WERI-Rb-1 (cell line): ENCODE measurements around the gene CCDC184.

Experiments
- DNase-seq: peaks from one replicate; pipeline ENCODE4 v3.0.0-alpha.2; 2020
- H3K27ac ChIP-seq: fragments of 250-450 bp; sonication (Bioruptor Pico); 2 replicates; pipeline ENCODE4 v1.5.1; 2020; ENCODE audit warnings: mild to moderate bottlenecking, moderate library complexity
- H3K27me3 ChIP-seq: fragments of 250-450 bp; sonication (Bioruptor Pico); 2 replicates; pipeline ENCODE4 v1.5.1; 2021; ENCODE audit warnings: mild to moderate bottlenecking, low read depth, moderate library complexity; ENCODE audit not compliant: insufficient read depth, severe bottlenecking
- H3K36me3 ChIP-seq: fragments of 250-450 bp; sonication (Bioruptor Pico); 2 replicates; pipeline ENCODE4 v1.5.1; 2020; ENCODE audit warnings: mild to moderate bottlenecking, moderate library complexity
- H3K4me3 ChIP-seq: 2 replicates; pipeline ENCODE4 v1.5.1; 2011; ENCODE audit warnings: low read depth, mild to moderate bottlenecking, control low read depth, low read length
- H3K9me3 ChIP-seq: fragments of 250-450 bp; sonication (Bioruptor Pico); 2 replicates; pipeline ENCODE4 v1.5.1; 2021; ENCODE audit warnings: mild to moderate bottlenecking, moderate library complexity; ENCODE audit not compliant: severe bottlenecking
- TF ChIP-seq, protein P1 (sequence below): IDR thresholded peaks from 2 replicates; pipeline ENCODE4 v1.5.1; 2011; ENCODE audit warnings: low read depth, mild to moderate bottlenecking, control low read depth, inconsistent platforms, low read length

Gene CCDC184

DNA sequence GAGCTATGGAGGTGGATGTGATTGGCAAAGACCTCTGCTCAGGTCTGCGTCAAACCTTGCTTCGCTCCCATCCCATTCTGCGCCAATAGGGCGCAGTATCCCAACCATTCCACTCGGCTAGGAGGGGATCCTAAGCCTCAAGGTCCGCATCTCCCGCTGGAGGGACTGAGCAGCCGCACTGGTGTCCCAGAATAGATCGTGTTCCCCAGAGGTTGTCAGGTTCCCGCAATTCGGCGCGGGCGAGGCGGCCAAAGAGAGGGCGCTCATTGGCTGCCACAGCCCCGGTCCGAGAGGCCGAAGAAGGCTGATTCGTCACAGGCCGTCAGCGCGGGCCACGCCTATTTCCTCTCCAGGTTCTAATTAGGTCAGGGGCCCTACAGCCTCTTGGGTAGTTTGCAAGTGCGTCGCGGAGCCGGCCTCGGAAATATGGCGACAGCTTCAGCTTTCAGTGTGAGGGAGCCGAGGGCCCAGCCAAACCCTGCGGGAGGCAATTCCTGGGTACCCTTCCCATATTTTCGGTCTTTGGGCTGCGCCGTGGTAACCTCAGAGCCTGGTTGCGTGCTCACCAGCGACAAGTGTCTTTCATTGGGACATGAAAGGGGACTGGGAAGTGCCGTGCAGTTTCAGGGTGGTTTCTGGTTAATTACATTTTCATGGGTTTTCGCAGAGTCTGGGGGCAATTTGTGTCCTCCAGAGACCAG lies 14.7 kb downstream of the CCDC184 start:
- Histone ChIP-seq H3K9me3 (no peaks in the 10 kb centered on the region), H3K27ac (no peak overlapping the region), H3K36me3 (no peaks in the 10 kb centered on the region), H3K4me3 (peak overlapping the region; percentile 37), H3K27me3 (peaks cover 39% of the 10 kb centered on the region)
- DNase-seq = peak; percentile 67
- TF ChIP-seq, protein P1, sequence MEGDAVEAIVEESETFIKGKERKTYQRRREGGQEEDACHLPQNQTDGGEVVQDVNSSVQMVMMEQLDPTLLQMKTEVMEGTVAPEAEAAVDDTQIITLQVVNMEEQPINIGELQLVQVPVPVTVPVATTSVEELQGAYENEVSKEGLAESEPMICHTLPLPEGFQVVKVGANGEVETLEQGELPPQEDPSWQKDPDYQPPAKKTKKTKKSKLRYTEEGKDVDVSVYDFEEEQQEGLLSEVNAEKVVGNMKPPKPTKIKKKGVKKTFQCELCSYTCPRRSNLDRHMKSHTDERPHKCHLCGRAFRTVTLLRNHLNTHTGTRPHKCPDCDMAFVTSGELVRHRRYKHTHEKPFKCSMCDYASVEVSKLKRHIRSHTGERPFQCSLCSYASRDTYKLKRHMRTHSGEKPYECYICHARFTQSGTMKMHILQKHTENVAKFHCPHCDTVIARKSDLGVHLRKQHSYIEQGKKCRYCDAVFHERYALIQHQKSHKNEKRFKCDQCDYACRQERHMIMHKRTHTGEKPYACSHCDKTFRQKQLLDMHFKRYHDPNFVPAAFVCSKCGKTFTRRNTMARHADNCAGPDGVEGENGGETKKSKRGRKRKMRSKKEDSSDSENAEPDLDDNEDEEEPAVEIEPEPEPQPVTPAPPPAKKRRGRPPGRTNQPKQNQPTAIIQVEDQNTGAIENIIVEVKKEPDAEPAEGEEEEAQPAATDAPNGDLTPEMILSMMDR = no peak

DNA sequence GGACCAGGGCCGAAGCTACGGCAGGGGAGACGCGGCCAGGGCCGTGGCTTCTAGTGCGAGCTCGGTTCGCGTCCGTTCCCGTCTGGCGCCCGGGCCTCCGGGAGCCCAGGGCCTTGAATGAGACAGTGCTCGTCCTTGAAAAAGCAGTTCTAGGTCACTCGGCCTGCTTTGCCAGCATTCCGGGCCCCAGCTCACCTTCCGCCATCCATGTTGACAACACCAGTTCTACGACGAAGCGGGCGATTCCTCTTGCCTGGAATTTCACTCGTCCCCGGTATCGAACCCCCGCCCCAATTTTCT lies 15.2 kb downstream of the CCDC184 start:
- H3K4me3 ChIP-seq = no peak overlapping the region; the same call in 1 of the 2 replicates
- TF ChIP-seq, protein P1 = no peak
- peaks cover 41% of the 10 kb centered on the region for H3K27me3 ChIP-seq
- H3K27ac ChIP-seq = no peak overlapping the region
- no peak for DNase-seq
- H3K36me3 ChIP-seq = no peaks in the 10 kb centered on the region
- H3K9me3 ChIP-seq = no peaks in the 10 kb centered on the region

DNA sequence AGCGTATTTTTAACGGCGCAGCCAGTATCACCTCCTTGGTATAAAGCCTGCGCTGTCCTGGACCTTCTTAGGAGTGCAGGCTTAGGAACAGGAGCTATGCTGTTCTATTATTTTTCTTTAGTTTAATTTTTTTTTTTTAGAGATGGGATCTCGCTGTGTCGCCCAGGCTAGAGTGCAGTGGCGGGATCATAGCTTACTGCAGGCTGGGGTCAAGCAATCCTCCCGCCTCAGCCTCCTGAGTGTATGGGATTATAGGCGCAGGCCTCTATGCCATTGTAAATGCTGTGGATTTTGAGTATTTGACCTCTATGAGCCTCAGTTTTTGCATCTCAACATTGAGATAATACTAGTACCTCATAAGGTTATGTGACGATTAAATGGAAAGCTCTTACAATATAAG lies 15.5 kb downstream of the CCDC184 start:
- TF ChIP-seq, protein P1 = no peak
- Histone ChIP-seq H3K27me3 (peaks cover 44% of the 10 kb centered on the region), H3K36me3 (no peaks in the 10 kb centered on the region), H3K27ac (no peak overlapping the region), H3K4me3 (no peak overlapping the region), H3K9me3 (no peaks in the 10 kb centered on the region)
- no peak for DNase-seq

DNA sequence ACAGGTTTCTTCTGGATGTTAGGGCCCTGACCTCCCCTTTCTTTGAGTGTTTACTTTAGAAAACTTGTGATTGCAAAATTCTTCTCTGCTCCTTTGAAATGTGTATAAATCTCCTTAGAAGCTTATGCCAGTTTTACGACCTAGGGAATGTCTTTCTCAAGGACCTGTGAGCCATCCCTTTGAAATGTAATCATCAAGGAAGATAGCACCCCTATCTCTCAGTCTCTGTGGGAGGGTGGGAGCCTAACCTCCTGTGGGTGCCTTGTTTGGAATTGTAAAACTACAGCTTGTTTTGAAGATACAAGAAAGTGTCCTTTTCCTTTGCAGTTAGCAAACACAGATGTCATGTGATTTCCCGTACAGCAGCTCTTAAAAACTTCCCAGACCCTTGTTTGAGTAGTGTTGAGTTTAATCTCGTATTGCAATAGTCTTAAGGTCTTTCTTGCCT lies 16.4 kb downstream of the CCDC184 start:
- no peaks in the 10 kb centered on the region for H3K36me3 ChIP-seq
- H3K27me3 ChIP-seq = peaks cover 42% of the 10 kb centered on the region
- TF ChIP-seq, protein P1 = no peak
- no peak overlapping the region for H3K4me3 ChIP-seq
- no peak for DNase-seq
- H3K27ac ChIP-seq = no peak overlapping the region
- no peaks in the 10 kb centered on the region for H3K9me3 ChIP-seq

DNA sequence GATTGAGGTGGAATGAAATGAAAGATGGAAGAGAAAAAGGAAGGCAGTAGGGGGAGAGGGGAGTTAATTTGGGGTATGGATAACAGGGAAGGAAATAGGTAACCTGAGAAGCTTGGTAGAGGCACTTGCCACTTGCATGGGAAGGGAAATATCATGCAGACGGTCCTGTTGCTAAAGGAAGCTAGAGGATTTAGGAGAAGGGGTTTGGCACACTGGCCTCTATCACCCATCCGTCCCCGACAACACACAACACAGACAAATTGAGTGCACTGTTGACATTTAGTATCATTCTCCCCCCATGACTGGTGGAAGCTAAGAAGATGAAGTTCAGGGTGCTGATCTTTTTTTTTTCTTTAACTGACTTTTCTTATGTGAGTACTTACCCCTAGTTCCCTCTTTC lies 17.6 kb downstream of the CCDC184 start:
- no peak overlapping the region for H3K27ac ChIP-seq
- H3K36me3 ChIP-seq = no peaks in the 10 kb centered on the region
- H3K4me3 ChIP-seq = no peak overlapping the region
- H3K27me3 ChIP-seq = peaks cover 44% of the 10 kb centered on the region
- TF ChIP-seq, protein P1 = no peak
- no peaks in the 10 kb centered on the region for H3K9me3 ChIP-seq
- DNase-seq = no peak

DNA sequence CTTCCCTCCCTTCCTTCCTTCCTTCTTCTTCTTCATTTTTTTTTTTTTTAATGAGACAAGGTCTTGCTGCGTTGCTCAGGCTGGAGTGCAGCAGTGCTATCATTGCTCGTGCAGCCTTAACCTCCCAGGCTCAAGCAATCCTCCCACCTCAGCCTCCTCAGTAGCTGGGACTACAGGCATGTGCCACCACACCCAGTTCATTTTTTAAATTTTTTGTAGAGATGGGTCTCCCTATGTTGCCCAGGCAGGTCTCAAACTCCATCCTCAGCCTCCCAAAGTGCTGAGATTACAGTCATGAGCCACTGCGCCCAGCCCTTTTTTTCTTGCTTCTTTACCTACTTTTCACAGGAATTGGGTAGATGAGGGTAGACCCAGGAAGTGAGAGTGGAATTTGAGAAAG lies 18.1 kb downstream of the CCDC184 start:
- peaks cover 44% of the 10 kb centered on the region for H3K27me3 ChIP-seq
- no peaks in the 10 kb centered on the region for H3K9me3 ChIP-seq
- no peak for DNase-seq
- H3K4me3 ChIP-seq = no peak overlapping the region
- TF ChIP-seq, protein P1 = no peak
- no peak overlapping the region for H3K27ac ChIP-seq
- no peaks in the 10 kb centered on the region for H3K36me3 ChIP-seq
